GM18868 (cell line): ENCODE measurements around the gene SLC39A3.
A peak's percentile ranks its signal among the peaks of the same experiment; 100 is the strongest.

Experiments used
- ATAC-seq: cut with Tn5 transposase; IDR thresholded peaks from one replicate; pipeline ENCODE4 v1.9.1; 2021; ENCODE audit warnings: mild to moderate bottlenecking, moderate library complexity; ENCODE audit not compliant: unreplicated experiment

SLC39A3 gene

DNA sequence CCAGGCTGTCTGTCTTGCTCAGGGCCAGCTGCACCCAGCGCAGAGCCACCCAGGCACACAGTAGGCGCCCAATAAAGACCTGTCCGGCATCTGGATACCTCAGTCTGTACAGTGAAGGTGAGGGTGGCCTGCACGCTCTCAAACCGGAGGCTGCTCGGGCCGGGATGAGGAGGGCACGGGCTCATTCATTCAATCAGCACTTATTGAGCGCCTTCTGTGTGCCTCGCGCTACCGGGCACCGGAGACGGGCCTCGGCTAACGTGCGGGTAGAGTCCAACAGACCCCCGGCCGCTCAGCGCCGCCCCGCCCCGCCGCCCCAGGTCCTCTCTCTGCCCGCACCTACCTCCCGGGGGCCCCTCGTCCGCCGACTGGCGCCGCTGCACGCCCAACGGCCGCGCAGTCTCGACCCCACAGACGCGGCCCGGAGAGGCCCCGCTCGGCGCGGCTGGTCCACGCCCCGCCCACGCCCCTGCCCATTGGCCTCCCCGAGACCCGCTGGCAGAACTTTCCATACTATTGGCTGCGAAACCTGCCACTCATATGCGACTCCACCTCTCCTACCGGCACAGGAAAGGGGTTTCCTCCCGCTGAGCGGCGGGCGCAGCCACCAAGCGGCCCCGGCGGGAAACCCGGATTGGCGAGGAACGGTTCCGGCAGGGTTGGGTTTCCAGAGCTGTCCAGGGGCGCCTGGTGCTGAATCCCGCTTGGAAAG lies at the start of gene SLC39A3:
Gene SLC39A3, minus strand, starts transcription at position 416 of the 712 bp plus-strand sequence. CDS start 2,760 bp downstream, outside the sequence.
- ATAC-seq, result peak; percentile 95

GRCh38 chr19:2788237-2788636 lies 48.4 kb upstream of the SLC39A3 start:
- no peak for ATAC-seq

- no peak for ATAC-seq
These were observed 47.3 kb upstream of the SLC39A3 start for GRCh38 chr19:2787115-2787514.

- peak; percentile 65 for ATAC-seq
These were observed 45.6 kb upstream of the SLC39A3 start, which contains the start of gene THOP1 for GRCh38 chr19:2785244-2785997. Gene THOP1 (plus strand): TSS chr19:2785503. CDS start chr19:2785663, 160 bp downstream.

- no peak for ATAC-seq
These were observed 43.9 kb upstream of the SLC39A3 start for GRCh38 chr19:2783781-2784145.

DNA sequence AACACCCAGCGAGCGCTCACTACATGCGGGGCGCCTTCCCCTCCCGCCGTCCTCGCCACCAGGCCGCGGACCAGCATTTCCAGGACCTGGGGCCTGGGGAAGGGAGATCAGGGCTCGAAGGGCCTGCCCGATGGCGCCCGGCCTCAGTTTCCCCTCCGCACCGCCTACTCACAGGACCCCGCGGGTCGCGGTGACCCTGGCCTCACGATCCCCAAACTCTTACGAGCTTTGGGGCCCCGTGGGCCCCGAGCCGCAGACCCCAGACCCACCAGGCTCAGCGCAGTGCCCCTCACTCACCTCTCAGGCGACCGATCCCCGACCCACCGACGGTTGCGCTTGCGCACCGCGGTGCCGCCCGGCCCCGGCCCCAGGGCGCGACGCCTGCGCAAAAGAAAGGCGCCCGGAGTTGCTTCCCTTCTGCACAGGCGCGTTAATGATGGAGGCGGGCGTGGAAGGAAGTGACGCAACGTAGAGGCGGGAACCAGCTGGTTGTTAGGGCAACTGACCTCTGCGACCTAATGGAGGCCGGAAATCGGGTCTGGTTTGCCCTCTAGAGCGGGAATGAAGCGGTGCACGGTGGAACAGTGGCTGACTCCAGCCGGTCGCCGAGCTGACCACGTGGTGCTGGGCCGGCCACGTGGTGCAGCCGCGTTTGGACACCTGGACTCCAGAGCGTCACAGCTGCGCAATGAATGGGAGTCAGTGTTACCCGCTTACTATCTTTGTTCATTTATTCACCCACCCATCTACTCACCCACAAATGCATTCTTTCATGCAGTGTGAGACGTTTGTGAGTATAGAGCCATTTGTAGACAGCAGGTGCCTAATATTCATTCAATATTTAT lies 43.3 kb upstream of the SLC39A3 start, which contains the start of gene SGTA:
Gene SGTA, minus strand, starts transcription at position 338 of the 845 bp plus-strand sequence. CDS start 14,205 bp downstream, outside the sequence.
- ATAC-seq, result peak; percentile 69

DNA sequence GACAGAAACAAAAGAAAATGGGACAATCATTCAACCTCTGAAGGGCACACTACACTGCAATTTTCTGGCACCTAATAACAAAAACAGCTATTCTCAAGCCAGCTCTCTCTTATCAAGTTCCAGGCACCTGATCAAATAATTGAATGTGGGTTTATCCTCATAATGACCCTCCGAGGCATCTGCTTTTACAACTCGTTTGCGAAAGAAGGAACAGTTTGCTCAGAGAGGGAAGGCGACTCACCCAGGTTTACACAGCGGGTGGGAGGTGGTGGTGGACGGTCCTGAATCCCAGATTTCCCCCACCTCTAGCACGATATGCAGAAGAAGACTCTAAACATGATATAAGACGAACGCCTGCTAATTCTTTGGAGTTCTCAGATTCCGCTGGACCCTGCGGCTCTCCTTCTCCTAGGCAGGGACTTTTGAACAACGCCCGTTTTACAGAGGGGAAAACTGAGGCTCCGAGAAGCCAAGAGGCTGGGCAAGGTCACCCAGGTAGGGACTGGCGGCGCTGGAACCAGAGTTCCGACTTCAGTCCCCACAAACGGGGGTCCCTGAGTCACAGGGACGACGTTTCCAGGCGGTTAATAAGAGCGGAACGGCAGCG lies 42.6 kb upstream of the SLC39A3 start:
- ATAC-seq, result no peak

GRCh38 chr19:2780284-2780683 lies 40.5 kb upstream of the SLC39A3 start:
- no peak for ATAC-seq

DNA sequence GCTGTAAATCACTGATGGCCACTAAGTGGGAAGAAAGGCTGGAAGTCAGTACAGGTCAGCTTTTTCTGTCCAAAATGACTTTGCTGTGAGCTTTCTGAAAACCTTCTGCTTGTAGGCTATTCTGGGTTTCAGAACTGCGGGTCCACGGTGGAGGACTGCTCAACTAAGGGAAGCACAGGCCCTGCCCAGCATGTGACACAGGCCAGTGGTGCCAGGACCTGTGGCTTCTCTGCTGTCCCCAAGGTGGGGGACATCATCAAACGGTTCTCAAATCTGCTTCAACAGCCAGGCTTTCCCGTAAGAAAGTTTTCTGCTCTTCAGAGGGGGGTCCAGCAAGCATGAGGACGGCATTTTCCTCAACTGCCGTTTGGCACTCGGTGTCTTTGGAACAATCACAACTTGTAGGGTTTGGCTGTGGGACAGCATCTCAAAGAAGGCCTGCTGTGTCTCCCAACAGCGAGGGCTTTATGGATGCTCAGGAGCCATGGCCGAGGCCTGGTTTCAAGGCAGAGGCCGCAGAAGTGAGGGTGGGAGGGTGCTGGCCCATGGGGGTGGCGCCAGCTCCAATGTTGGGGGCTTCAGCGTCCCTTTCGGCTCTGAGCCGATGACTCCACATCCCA lies 39.4 kb upstream of the SLC39A3 start:
- ATAC-seq, result no peak

DNA sequence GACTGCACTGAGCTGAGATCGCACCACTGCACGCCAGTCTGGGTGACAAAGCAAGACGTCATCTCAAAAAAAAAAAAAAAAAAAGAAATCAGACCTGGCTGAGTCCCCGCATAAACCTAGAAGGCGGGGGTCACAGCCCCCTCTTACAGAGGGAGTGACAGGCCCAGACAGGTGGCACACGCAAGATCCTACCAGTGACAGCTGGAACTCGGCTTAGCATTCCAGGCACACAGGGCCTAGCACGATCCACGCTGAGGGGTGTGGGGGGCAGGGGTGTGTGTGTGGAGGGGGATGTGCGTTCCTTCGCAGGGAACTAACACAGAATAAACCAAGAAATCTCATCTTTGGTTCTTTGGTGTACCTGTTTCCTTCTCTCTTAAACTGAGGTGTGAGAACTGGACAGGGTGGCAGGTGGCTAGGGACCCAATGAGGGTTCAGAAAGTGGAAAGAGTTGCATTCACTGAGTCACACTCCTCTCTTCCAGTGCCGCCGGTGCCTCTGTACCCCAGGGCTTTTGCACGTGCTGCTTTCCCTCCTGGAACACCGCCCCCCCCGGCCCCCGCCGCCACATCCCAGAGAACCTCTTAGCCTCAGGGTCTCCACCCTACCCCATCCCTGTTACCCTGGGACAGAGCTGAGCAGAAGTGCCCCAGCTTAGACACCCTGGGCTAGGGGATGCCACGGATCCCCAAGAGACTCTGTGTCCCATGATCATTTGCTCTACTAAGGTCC lies 38.3 kb upstream of the SLC39A3 start:
- ATAC-seq, result no peak

DNA sequence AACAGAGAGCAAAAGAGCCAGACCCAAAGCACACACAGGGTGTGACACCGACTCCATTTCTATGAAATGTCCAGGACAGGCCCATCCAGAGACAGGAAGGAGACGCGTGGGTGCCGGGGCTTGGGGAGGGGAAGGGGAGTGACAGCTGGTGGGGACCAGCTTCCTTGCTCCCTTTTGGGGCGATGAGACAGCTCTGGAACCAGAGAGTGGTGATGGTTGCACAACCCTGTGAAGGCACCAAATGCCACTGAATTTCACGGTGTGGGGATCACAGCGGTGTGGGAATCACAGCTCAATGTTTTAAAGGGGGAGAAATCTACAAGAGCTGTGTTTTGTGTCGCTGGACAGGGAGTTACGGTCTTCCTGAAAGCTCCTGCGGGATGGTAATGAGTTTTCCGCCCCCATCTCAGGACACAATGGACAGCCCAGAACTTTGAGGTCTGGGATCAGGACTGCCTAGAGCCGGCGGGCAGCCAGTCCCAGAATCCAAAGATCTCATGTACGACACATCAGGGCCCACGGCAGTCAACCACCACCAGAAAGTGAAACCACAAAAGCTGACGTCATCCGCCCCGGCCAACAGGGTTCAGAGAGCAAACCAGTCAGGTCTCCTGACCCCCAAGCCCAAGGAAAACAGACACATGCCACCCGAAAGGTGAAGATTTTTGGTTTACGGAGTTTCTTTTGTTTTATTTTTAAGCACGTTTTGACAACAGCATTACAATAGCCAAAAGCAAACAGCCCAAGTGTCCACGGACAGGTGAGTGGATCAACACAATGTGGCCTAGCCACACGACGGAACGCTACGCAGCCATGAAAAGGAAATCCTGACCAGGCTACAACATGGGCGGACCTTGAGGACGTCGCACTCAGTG lies 36.0 kb upstream of the SLC39A3 start:
- ATAC-seq, result no peak

GRCh38 chr19:2774953-2775555 lies 35.2 kb upstream of the SLC39A3 start:
- ATAC-seq, result no peak

GRCh38 chr19:2774083-2774679 lies 34.4 kb upstream of the SLC39A3 start:
- ATAC-seq, result no peak

DNA sequence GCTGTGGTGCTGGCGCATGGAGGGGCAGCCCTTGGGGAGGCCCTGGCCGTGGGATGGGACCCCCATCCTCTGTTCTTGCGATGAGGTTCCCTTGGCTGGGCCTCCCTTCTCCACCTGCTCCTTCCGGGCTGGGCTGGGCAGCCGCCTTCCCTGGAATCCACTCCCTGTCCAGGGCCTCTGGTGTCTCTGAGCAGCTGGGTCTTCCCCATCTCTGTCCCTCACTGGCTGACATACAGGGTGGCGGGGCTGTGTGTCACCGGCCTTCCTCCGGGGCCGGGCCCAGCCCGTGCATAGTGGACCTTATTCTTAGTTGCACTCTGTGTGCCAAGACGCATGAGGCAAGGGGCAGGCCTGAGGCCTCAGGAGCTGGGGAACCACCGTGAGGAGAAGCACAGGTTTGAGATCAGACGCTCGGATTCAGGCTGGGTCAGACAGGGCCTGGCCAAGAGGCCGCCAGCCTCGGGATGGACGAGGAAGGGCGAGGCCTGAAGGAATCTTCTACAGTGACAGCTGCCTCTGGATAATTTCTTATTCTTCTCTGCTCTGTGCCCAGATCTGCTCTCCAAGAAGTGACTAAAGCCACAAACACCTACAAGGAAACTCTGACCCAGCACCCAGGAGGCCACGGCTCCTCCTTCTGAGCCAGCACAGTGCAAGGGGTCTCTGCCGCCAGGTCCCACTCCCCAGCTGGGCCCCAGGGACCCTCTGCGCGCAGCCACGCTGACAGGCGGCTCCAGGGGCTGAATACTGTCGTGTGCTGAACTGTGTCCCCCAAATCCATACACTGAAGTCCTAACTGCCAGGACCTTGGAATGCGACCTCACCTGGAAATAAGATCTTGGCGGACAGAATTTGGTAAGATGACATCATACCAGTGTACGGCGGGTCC lies 32.2 kb upstream of the SLC39A3 start:
- ATAC-seq, result no peak

DNA sequence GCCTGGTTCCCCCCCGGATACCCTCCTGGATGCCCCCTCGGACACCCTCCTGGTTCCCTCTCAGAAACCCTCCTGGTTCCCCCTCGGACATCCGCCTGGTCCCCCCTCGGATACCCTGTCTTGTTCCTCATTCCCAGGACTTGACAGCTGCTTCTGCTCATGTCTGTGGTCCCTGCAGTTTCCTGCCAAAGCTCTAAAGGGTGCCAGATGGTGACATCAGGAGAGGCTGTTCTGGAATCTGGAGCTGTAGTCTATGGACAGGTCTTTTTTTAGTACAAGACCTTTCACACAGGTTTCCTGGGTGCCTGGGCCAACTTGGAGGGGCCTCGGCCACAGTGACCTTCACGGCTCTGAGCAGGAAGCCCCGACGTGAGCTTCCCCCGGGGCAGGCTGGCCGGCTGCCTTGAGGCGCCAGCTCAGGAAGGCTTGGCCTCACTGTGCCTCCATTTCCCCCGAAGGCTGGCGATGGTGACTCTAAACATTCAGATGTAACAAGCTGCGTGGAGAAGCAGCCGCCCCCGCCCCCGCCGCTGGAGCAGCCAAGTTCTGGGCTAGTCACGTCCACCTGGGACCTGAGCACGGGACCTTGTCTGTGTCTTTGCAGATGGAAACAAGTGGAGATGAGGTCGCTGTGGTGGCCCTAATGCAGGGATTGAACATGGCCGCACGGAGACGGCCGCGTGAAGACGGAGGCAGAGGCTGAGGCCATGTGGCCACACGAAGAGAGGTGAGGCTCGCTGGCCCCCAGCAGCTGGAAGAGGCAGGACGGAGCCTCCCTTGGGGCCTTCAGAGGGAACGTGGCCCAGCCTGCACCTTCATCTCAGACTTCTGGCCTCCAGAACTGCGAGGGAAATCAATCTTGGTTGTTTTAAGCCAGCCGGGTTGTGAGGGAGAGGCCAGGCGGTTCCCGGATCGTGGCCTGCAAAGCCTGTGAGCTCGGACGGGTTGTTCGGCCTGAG lies 30.5 kb upstream of the SLC39A3 start:
- no peak for ATAC-seq

- no peak for ATAC-seq
These were observed 29.4 kb upstream of the SLC39A3 start for GRCh38 chr19:2769218-2769617.
